IPS DF 6.9 (cell line): ENCODE measurements around the gene SPCS3.
"Not testable (repeated sequence)": the region's sequence is repeated elsewhere in the genome, so short reads cannot be mapped to it uniquely, and the experiment has no call there.

Experiments
- DNase-seq: peaks from one replicate; pipeline ENCODE4 v3.0.0-alpha.2; 2013; ENCODE audit warnings: low read depth, low spot score
- H3K27ac ChIP-seq: one replicate; pipeline ENCODE4 v1.5.1; 2013; ENCODE audit warnings: low read length, control low read depth
- H3K27me3 ChIP-seq: 2 replicates; pipeline ENCODE4 v1.6.1; 2013; ENCODE audit warnings: mild to moderate bottlenecking, low read length; ENCODE audit not compliant: control insufficient read depth, insufficient read depth
- H3K36me3 ChIP-seq: 2 replicates; pipeline ENCODE4 v1.6.1; 2013; ENCODE audit warnings: low read length; ENCODE audit not compliant: control insufficient read depth, insufficient read depth
- H3K4me1 ChIP-seq: 2 replicates; pipeline ENCODE4 v1.6.1; 2013; ENCODE audit warnings: low read length; ENCODE audit not compliant: control insufficient read depth, insufficient read depth
- H3K4me3 ChIP-seq: 2 replicates; pipeline ENCODE4 v1.5.1; 2013; ENCODE audit warnings: mild to moderate bottlenecking, low read length
- H3K9me3 ChIP-seq: 2 replicates; pipeline ENCODE4 v1.6.1; 2013; ENCODE audit warnings: low read length, inconsistent platforms; ENCODE audit not compliant: control insufficient read depth, insufficient read depth
- WGBS: extraction: QIAGEN DNeasy Blood & Tissue Kit; methylation state at CpG from one replicate; pipeline ENCODE4 v1.1.7; 2013; ENCODE audit warnings: mixed read lengths, missing lambda C conversion rate; ENCODE audit not compliant: insufficient read length, insufficient coverage; 5-methylcytosine and 5-hydroxymethylcytosine counted together

Gene SPCS3

GRCh38 chr4:176345346-176345745 lies 25.6 kb downstream of the SPCS3 start:
- not testable (repeated sequence) for H3K4me1 ChIP-seq, DNase-seq, H3K27me3 ChIP-seq, H3K9me3 ChIP-seq, H3K27ac ChIP-seq, H3K4me3 ChIP-seq, H3K36me3 ChIP-seq
- no CpG with 5 or more reads among the region's 7 CpGs for WGBS

DNA sequence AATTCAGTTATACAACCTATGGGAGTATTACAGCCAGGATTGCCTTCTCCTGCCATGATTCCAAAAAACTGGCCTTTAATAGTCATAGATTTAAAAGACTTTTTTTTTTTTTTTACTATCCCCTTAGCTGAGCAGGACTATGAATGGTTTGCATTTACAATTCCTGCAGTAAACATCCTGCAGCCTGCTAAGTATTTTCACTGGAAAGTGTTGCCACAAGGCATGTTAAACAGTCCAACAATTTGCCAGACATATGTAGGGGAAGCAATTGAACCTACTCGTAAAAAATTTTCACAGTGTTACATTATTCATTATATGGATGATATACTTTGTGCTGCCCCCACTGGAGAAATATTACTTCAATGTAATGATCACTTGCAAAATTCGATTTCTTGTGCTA lies 27.1 kb downstream of the SPCS3 start:
- H3K27me3 ChIP-seq, H3K27ac ChIP-seq, H3K4me1 ChIP-seq, DNase-seq, H3K4me3 ChIP-seq, H3K36me3 ChIP-seq, H3K9me3 ChIP-seq: not testable (repeated sequence)
- no CpG with 5 or more reads among the region's 2 CpGs for WGBS

GRCh38 chr4:176350671-176351070 lies 30.9 kb downstream of the SPCS3 start:
- H3K36me3 ChIP-seq, result no peaks in the 10 kb centered on the region
- no peak overlapping the region for H3K27ac ChIP-seq
- H3K4me3 ChIP-seq, result no peak overlapping the region
- no peaks in the 10 kb centered on the region for H3K27me3 ChIP-seq
- H3K9me3 ChIP-seq, result no peaks in the 10 kb centered on the region
- no peaks in the 10 kb centered on the region for H3K4me1 ChIP-seq
- DNase-seq, result no peak
- WGBS, result no CpG with 5 or more reads among the region's 5 CpGs

DNA sequence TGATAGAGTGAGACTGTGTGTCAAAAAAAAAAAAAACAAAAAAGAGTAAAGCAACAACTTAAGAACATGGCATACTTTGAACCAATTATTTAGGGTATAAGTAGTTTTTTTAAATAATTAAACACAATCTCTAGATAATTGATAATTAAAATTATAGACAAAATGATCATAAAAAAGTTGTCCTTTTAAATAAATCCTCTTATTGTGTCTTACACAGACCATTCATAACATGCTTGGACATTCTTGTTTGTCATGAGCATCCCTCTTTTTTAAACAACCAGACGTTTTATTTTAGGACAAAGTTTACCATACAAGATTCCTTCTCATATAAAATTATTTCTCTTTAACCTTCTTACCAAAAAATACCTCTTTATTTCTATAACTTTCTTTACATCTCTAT lies 35.1 kb downstream of the SPCS3 start:
- no peak for DNase-seq
- Histone ChIP-seq H3K27me3 (no peaks in the 10 kb centered on the region), H3K4me3 (no peak overlapping the region), H3K9me3 (no peaks in the 10 kb centered on the region), H3K27ac (no peak overlapping the region), H3K36me3 (no peaks in the 10 kb centered on the region), H3K4me1 (peaks cover 5% of the 10 kb centered on the region; the same call in 1 of the 2 replicates)
- no CpG with 5 or more reads among the region's 1 CpG for WGBS

DNA sequence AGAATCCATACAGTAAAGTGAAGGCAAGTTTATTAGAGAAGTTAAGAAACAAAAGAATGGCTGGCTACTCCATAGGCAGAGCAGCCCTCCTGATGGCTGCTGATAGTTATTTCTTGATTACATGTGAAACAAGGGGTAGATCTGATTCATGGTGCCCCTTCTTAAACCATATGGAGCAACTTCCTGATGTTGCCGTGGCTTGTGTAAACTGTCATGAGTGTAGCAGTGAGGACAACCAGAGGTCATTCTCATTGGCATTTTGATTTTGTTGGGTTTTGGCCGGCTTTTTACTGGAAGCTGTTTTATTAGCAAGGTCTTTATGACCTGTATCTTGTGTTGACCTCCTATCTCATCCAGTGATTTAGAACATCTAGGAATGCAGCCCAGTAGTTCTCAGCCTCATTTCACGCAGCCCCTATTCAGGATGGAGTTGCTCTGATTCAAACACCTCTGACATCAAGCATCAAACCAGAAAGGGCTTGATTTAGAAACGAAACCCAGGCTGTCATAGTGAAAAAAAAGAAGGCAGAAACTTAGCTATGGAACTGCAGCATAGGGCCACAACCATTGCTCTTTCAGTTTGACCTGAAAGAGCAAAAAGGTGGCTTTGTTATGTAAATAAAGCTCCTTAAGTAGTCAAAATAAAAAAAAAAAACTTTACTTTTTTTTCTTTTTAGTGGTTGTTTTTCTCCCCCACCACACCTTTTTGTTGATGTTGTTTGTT lies 37.8 kb downstream of the SPCS3 start:
- WGBS, result no CpG with 5 or more reads among the region's 4 CpGs
- H3K36me3 ChIP-seq, result no peaks in the 10 kb centered on the region
- H3K9me3 ChIP-seq, result no peaks in the 10 kb centered on the region
- no peak overlapping the region for H3K4me3 ChIP-seq
- H3K27me3 ChIP-seq, result no peaks in the 10 kb centered on the region
- no peak overlapping the region for H3K27ac ChIP-seq
- H3K4me1 ChIP-seq, result peaks cover 5% of the 10 kb centered on the region; the same call in 1 of the 2 replicates
- no peak for DNase-seq

DNA sequence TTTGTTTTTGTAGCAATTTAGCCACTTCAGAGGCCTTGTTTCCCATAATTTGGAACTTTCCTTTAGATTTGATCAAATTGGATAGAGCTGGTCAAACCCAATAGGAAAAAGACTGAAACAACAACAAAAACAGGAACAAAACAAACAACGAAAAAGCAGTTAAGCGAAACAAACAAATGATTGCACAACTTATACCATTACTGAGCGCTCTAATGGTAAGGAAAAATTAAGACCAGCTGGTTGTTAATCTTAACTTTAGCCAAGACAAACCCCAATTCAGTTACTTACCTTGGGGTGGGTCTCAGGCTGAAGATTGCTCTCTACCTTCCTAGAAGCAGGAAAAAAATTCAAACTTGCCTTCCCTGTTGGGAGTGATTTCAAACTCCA lies 38.3 kb downstream of the SPCS3 start:
- H3K4me3 ChIP-seq, result no peak overlapping the region
- H3K9me3 ChIP-seq, result no peaks in the 10 kb centered on the region
- no peaks in the 10 kb centered on the region for H3K27me3 ChIP-seq
- WGBS, result no CpG with 5 or more reads among the region's 3 CpGs
- H3K36me3 ChIP-seq, result no peaks in the 10 kb centered on the region
- no peak overlapping the region for H3K27ac ChIP-seq
- H3K4me1 ChIP-seq, result peaks cover 5% of the 10 kb centered on the region; the same call in 1 of the 2 replicates
- no peak for DNase-seq

DNA sequence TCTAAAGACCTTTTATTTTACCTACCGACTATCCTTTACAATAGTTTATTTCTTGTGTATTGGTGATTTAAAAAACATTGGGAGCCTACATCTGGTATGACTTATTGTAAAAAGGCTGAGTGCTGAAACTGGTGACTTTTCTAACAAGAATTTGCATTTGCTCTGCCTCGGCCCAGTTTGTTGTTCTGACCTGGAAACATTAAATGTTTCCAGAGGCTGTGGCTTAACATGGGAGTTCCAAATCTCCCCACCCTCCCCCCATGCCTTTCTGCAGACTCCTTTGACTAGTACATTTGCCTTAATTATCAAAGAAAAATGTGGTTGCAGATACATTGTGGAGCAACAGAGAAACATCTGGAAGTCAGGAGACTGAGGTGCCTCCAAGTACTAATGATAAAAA lies 39.8 kb downstream of the SPCS3 start:
- no peaks in the 10 kb centered on the region for H3K27me3 ChIP-seq
- no peak overlapping the region for H3K27ac ChIP-seq
- H3K4me3 ChIP-seq, result no peak overlapping the region
- H3K4me1 ChIP-seq, result peaks cover 5% of the 10 kb centered on the region; the same call in 1 of the 2 replicates
- H3K9me3 ChIP-seq, result no peaks in the 10 kb centered on the region
- no peak for DNase-seq
- H3K36me3 ChIP-seq, result no peaks in the 10 kb centered on the region
- WGBS, result no CpG with 5 or more reads among the region's 2 CpGs

DNA sequence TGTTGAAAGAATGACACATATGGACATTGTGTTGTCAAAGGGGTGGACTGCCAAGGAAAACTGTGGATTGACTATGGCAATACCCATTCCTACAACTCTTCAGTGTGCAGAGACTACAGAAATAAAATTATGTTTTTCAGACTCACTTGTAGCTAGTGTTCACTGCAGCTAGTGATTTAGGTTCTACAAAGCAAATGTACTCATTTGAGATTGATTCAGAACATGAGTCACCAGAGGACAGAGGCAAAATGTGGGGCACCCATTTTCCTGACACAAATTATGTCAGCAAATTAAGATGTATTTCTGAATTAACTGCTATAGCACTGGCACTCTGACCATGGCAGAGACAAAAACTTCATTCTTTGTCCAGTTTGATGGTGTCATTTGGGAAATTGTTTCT lies 40.7 kb downstream of the SPCS3 start:
- Histone ChIP-seq H3K36me3 (no peaks in the 10 kb centered on the region), H3K27ac (no peak overlapping the region), H3K4me1 (peaks cover 5% of the 10 kb centered on the region; the same call in 1 of the 2 replicates), H3K4me3 (no peak overlapping the region), H3K27me3 (no peaks in the 10 kb centered on the region), H3K9me3 (no peaks in the 10 kb centered on the region)
- no peak for DNase-seq

GRCh38 chr4:176363072-176363471 lies 43.3 kb downstream of the SPCS3 start:
- Histone ChIP-seq H3K4me3 (no peak overlapping the region), H3K36me3 (no peaks in the 10 kb centered on the region), H3K27ac (no peak overlapping the region), H3K4me1 (peaks cover 3% of the 10 kb centered on the region; the same call in 1 of the 2 replicates), H3K9me3 (no peaks in the 10 kb centered on the region), H3K27me3 (no peaks in the 10 kb centered on the region)
- no peak for DNase-seq
- no CpG with 5 or more reads among the region's 1 CpG for WGBS

GRCh38 chr4:176367771-176368465 lies 48.2 kb downstream of the SPCS3 start:
- H3K27me3 ChIP-seq, result no peaks in the 10 kb centered on the region
- no peaks in the 10 kb centered on the region for H3K9me3 ChIP-seq
- no CpG with 5 or more reads among the region's 8 CpGs for WGBS
- H3K36me3 ChIP-seq, result no peaks in the 10 kb centered on the region
- no peaks in the 10 kb centered on the region for H3K4me1 ChIP-seq
- H3K27ac ChIP-seq, result no peak overlapping the region
- H3K4me3 ChIP-seq, result no peak overlapping the region
- DNase-seq, result no peak
